NCI-H2081 treated with DMSO at 0.1 percent for 48 hours (cell line): Measurements from ENCODE around the gene TGFB1I1.
"Not testable (repeated sequence)": the region's sequence is repeated elsewhere in the genome, so short reads cannot be mapped to it uniquely, and the experiment has no call there.

Source experiments
- DNase-seq: peaks from one replicate; lab custom pipeline; 2025; lab: John Stamatoyannopoulos, UW

The TGFB1I1 gene

GRCh38 chr16:31517800-31518402 is 45.9 kb downstream of the TGFB1I1 start:
- DNase-seq = no peak

- DNase-seq = no peak
Observed at GRCh38 chr16:31519759-31520431, 47.9 kb downstream of the TGFB1I1 start.

- no peak for DNase-seq
Observed at GRCh38 chr16:31521368-31521767, 49.4 kb downstream of the TGFB1I1 start.

GRCh38 chr16:31522071-31522470 is 50.1 kb downstream of the TGFB1I1 start:
- no peak for DNase-seq

GRCh38 chr16:31523768-31524167 is 51.8 kb downstream of the TGFB1I1 start:
- not testable (repeated sequence) for DNase-seq

GRCh38 chr16:31525113-31525512 is 53.2 kb downstream of the TGFB1I1 start:
- DNase-seq = no peak
